BE2C (cell line): ENCODE results near the gene USF1.
A peak's percentile ranks its signal among the peaks of the same experiment; 100 is the strongest.
"Not testable (repeated sequence)": the region's sequence is repeated elsewhere in the genome, so short reads cannot be mapped to it uniquely, and the experiment has no call there.

Experiments used
- DNase-seq: peaks from one replicate; pipeline ENCODE4 v3.0.0-alpha.2; 2020
- H3K27me3 ChIP-seq: fragments of 250-450 bp; sonication (Bioruptor Pico); 2 replicates; pipeline ENCODE4 v1.5.1; 2020; ENCODE audit warnings: mild to moderate bottlenecking
- H3K36me3 ChIP-seq: fragments of 250-450 bp; sonication (Bioruptor Pico); 2 replicates; pipeline ENCODE4 v1.5.1; 2020; ENCODE audit warnings: mild to moderate bottlenecking
- H3K4me1 ChIP-seq: fragments of 250-450 bp; sonication (Bioruptor Pico); 2 replicates; pipeline ENCODE4 v1.5.1; 2020
- H3K4me3 ChIP-seq: 2 replicates; pipeline ENCODE4 v1.5.1; 2011; ENCODE audit warnings: low read depth, low read length
- H3K9me3 ChIP-seq: fragments of 250-450 bp; sonication (Bioruptor Pico); 2 replicates; pipeline ENCODE4 v1.5.1; 2020
- TF ChIP-seq, protein P1 (sequence below): IDR thresholded peaks from 2 replicates; pipeline ENCODE4 v1.5.1; 2012; ENCODE audit warnings: mild to moderate bottlenecking, low read depth, low read length

Gene USF1

DNA sequence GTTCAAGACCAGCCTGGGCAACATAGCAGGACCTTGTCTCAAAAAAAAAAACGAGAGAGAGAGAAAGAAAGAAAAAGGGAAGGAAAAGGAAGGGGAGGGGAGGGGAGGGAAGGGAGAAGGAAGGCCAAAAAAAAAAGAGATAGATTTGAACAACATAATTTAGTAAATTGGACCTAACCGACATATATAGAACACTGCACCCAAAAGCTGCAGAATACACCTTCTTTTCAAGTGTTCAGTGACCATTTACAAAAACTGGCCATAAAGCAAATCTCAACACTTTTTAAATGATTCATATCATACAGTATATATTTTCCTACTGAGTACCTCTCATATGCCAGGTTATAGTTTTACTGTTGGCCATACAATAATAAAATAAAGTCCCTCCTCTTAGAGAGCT, 13.9 kb downstream of the USF1 start:
- TF ChIP-seq, protein P1, sequence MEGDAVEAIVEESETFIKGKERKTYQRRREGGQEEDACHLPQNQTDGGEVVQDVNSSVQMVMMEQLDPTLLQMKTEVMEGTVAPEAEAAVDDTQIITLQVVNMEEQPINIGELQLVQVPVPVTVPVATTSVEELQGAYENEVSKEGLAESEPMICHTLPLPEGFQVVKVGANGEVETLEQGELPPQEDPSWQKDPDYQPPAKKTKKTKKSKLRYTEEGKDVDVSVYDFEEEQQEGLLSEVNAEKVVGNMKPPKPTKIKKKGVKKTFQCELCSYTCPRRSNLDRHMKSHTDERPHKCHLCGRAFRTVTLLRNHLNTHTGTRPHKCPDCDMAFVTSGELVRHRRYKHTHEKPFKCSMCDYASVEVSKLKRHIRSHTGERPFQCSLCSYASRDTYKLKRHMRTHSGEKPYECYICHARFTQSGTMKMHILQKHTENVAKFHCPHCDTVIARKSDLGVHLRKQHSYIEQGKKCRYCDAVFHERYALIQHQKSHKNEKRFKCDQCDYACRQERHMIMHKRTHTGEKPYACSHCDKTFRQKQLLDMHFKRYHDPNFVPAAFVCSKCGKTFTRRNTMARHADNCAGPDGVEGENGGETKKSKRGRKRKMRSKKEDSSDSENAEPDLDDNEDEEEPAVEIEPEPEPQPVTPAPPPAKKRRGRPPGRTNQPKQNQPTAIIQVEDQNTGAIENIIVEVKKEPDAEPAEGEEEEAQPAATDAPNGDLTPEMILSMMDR = no peak
- Histone ChIP-seq H3K4me1 (no peaks in the 10 kb centered on the region), H3K4me3 (no peak overlapping the region), H3K36me3 (no peaks in the 10 kb centered on the region), H3K9me3 (no peaks in the 10 kb centered on the region), H3K27me3 (peaks cover 4% of the 10 kb centered on the region; the same call in 1 of the 2 replicates)
- no peak for DNase-seq

GRCh38 chr1:161029466-161029865, 16.3 kb downstream of the USF1 start:
- H3K9me3 ChIP-seq, H3K4me1 ChIP-seq, DNase-seq, H3K27me3 ChIP-seq, H3K36me3 ChIP-seq, H3K4me3 ChIP-seq: not testable (repeated sequence)

- H3K36me3 ChIP-seq, H3K27me3 ChIP-seq, H3K4me3 ChIP-seq, DNase-seq, H3K4me1 ChIP-seq, H3K9me3 ChIP-seq: not testable (repeated sequence)
Observed at GRCh38 chr1:161026954-161027353, 18.8 kb downstream of the USF1 start.

GRCh38 chr1:161022432-161022831, 23.3 kb downstream of the USF1 start:
- H3K4me3 ChIP-seq, DNase-seq, H3K36me3 ChIP-seq, H3K9me3 ChIP-seq, H3K4me1 ChIP-seq: not testable (repeated sequence)
- peaks cover 41% of the 10 kb centered on the region for H3K27me3 ChIP-seq

- TF ChIP-seq, protein P1 = no peak
- no peak overlapping the region for H3K4me3 ChIP-seq
- no peaks in the 10 kb centered on the region for H3K36me3 ChIP-seq
- no peak for DNase-seq
- no peaks in the 10 kb centered on the region for H3K4me1 ChIP-seq
- H3K9me3 ChIP-seq = no peaks in the 10 kb centered on the region
- peaks cover 41% of the 10 kb centered on the region for H3K27me3 ChIP-seq
Observed at GRCh38 chr1:161021970-161022353, 23.8 kb downstream of the USF1 start.

DNA sequence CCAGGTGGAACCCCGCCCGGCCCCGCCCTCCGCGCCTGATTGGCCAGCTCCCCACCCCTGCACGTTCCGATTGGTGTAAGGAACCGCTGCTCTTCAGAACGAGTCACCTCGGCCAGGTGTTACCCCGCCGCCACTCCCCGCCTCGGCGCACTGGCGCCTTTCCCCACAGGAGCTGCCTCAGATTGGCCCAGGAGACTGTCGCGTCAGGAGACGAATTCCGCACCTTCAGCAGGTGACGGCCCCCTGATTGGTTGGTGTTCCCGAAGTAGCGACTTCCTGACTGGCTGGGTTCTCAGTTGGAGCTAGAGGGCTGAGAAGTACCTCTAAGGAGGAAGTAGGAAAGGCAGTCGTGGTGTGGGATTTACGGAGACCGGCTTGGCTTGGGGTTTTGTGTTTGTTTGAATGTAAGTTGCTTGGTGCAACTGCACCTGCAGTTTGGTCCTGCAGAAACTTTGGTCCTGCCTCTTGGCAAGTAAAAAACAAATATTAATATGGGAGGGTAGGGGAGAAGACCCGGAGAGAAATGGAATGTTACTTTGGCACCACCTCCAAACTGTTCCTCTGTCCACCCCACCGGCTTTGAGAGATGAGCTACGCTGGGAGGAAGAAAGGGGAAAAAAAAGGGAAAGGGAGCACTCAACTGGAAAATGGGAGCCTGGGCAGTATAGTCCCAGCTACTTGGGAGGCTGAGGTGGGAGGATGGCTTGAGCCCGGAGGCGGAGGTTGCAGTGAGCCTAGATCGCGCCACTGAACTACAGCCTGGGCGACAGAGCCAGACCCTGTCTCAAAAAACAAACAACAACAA, 24.4 kb downstream of the USF1 start:
- TF ChIP-seq, protein P1 = no peak
- Histone ChIP-seq H3K4me3 (peak overlapping the region; percentile 33), H3K36me3 (no peaks in the 10 kb centered on the region), H3K9me3 (no peaks in the 10 kb centered on the region), H3K27me3 (peaks cover 41% of the 10 kb centered on the region), H3K4me1 (no peaks in the 10 kb centered on the region)
- peak; percentile 29 for DNase-seq

GRCh38 chr1:161020509-161021164, 25.1 kb downstream of the USF1 start, which contains the start of gene F11R:
F11R (minus strand) TSS chr1:161021152; CDS start chr1:161021073, 79 bp downstream.
- peak; percentile 16 for DNase-seq
- H3K27me3 ChIP-seq = peaks cover 41% of the 10 kb centered on the region
- no peaks in the 10 kb centered on the region for H3K9me3 ChIP-seq
- TF ChIP-seq, protein P1 = no peak
- H3K4me3 ChIP-seq = peak within 1 kb of the TSS; percentile 33
- H3K4me1 ChIP-seq = no peaks in the 10 kb centered on the region
- H3K36me3 ChIP-seq = no peaks in the 10 kb centered on the region
